SKM-1 (cell line): ENCODE data around the gene LRTM2.

Experiments
- DNase-seq: peaks from one replicate; lab custom pipeline; 2025; ENCODE audit not compliant: unreplicated experiment; lab: John Stamatoyannopoulos, UW

LRTM2 gene

GRCh38 chr12:1864456-1864855, 44.1 kb downstream of the LRTM2 start:
- DNase-seq: no peak

DNA sequence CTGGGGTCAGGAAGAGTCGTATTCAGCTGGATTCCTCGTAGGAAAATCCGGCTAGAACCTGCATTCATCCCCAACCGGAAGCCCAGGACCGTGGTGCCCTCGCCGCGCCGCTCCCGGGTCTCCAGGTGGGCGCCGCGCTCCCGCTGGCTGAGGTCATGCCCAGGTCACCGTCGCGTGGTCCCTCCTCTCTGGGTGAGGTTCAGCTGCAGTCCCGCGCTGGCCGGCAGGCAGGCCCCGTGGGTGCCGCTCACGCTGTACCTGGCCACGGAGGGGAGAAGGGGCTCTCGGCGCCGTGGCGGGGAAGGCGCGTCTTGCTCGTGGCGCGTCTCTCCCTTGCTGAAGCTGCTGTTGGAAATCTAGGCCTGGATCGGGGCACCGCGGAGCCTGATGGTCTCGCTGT, 44.5 kb downstream of the LRTM2 start:
- DNase-seq: no peak

DNA sequence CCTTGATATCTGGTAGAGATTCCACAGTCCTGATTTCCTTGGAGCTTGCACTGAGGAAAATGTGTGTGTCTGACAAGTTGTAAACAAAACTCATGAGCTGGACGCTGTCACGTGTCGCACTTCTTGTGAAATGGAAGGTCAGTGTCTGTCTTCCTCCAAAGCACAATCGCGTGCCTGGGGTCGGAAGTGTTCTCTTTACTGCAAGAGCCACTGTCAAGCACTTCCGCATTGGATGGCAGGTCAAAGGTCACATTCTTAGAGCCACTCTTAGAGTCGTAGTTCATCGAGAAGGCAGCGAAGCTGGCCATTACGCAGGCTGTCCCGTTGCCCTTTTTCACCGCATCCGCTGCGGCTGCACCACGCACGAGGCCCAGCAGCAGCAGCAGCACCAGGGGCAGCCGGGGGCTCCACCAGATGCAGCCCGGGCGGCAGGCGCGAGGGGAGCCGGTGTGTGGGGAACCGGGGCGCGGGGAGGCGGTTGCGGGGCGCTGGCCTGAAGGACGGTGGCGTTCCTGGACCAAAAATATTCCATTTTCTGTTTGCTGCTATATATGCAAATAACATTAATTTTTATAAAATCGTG, 45.0 kb downstream of the LRTM2 start:
- DNase-seq: no peak

- DNase-seq: no peak
Measured at GRCh38 chr12:1869145-1869544, 48.8 kb downstream of the LRTM2 start.

DNA sequence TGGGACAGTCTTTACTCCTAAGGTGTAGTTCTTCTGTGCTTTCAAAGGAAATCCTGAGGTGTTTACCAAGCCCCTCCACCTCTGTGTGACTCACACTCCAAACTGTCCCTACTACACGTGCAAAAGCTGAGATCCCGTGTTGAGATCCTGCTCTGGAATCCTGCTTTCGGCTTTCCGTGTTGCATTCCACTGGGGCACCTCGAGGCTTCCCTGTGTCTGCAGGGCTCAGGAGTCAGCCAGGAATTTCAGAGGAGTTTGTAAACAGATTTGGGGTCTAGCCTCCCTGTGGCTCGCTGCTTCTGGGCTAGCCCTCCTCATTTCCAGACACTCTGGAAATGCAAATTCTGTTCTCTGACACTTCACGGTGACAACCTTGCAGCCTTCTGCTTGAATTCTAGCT, 49.7 kb downstream of the LRTM2 start:
- no peak for DNase-seq

DNA sequence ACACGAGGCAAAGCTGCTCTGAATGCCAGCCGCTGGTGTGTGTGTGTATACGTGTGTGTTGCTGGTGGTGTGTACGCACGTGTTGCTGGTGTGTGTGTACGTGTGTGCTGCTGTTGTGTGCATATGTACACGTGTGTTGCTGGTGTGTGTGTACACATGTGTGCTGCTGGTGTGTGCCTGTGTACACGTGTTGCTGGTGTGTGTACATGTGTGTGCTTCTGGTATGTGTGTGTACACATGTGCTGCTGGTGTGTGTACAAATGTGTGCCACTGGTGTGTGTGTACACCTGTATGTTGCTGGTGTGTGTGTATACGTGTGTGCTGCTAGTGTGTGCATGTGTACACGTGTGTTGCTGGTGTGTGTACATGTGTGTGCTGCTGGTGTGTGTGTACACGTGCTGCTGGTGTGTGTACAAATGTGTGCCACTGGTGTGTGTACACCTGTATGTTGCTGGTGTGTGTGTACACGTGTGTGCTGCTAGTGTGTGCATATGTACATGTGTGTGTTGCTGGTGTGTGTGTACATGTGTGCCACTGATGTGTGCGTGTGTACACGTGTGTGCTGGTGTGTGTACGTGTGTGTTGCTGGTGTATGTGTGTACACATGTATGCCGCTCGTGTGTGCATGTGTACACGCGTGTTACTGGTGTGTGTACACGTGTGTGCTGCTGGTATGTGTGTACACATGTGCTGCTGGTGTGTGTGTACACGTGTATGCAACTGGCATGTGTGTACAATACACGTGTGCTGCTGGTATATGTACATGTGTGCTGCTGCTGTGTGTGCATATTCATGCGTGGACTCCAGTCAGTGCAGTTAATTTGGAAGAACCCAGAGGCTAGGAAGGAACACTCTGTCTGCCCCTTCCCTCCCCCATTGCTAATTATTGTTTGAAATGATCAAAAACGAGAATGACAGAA, 50.9 kb downstream of the LRTM2 start:
- no peak for DNase-seq

- no peak for DNase-seq
Measured at GRCh38 chr12:1872001-1872400, 51.6 kb downstream of the LRTM2 start.

DNA sequence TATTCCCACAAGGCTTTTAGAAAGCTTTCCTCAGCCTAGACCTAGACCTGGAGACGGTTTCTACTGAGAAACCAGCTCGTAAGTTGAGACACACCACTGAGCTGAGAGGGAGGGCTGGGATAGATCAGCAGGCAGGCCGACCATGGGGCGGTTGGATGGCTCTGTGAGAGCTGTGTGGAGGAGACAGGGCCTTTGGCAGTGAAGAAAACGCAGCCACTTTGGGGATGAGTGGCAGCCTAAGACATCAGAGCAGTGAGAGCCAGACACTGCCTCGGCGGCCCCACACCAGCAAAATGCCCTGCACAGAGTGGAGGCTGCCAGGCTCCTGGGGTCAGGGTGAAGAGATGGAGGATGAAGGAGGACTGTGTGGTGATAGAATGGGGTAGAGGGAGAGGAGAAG, 52.1 kb downstream of the LRTM2 start:
- no peak for DNase-seq

GRCh38 chr12:1873531-1874510, 53.5 kb downstream of the LRTM2 start:
- DNase-seq: no peak

DNA sequence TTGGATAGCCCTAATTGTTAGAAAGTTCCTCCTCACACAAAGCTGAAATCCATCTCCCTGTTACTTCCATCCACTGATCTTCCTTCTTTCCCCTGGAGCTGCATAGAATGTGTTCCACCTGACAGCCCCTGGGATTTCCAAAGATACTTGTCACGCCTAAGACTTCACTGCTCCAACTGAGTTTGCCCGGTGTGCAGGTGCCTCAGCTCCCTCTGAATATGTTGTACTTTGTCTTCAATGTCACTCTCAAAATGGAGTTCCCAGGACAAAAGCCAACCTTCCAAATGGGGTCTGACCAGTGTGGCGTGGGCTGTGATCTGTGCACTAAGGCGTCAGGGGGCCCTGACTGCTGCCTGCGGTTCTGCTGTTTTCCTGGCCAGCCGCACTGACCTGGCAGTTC, 55.2 kb downstream of the LRTM2 start:
- no peak for DNase-seq

DNA sequence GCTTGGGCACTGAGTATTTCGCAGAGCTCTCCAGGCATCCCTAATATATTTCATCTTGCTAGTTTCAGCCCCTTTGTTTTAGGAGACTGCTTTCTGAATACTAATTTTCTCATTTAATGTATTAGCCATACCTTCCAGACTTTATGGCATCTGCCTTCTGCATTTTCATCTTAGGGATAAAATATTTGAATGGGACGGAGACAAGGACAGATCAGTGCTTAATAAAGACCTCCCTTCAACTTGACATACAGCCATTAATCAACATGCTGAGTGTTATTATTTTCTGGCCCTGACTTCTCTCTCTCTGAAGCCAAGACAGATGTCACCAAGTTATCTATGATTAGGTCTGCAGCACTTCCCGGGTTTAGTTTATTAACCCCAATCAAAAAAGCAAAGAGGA, 55.7 kb downstream of the LRTM2 start:
- DNase-seq: no peak

DNA sequence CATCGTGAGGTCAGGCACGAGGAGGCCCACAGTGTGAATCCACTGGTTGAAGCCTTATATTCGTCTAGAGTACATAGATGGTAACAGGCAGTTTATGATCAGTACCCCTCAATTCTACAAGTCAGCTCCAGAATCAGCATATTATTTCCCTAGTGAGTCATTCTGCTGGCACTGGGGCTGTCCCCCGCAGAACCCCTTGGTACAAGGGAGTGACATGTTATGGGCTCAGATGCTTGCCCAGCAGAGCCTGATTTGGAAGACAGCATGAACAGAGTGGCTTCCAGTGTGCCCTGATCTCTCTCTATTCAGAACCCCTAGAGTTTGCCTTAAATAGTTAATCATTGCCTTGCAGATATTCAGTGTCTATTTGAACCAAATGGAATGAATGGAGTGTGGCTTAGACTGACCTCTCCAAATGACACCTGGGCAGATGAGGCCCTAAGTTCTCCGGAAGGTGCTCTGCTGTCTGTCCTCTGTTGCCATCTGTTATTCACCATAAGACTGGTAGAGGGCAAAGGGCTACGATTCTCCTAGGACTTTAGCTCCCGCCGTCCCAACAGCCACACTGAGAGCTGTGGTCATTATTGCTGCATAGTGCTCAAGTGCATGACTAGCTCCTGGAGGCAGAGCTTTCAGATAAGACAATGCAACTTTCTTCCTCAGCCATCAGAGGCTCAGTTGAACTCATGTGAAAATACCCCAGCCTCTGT, 57.0 kb downstream of the LRTM2 start:
- no peak for DNase-seq

- DNase-seq: no peak
Measured at GRCh38 chr12:1878214-1878613, 57.8 kb downstream of the LRTM2 start.

GRCh38 chr12:1878695-1879094, 58.3 kb downstream of the LRTM2 start:
- DNase-seq: no peak

GRCh38 chr12:1879633-1880032, 59.3 kb downstream of the LRTM2 start:
- DNase-seq: no peak

- DNase-seq: no peak
Measured at GRCh38 chr12:1880153-1880845, 59.9 kb downstream of the LRTM2 start.

GRCh38 chr12:1880876-1881275, 60.5 kb downstream of the LRTM2 start:
- no peak for DNase-seq

- DNase-seq: no peak
Measured at GRCh38 chr12:1881301-1881700, 60.9 kb downstream of the LRTM2 start.

- DNase-seq: no peak
Measured at GRCh38 chr12:1881936-1882335, 61.6 kb downstream of the LRTM2 start.

DNA sequence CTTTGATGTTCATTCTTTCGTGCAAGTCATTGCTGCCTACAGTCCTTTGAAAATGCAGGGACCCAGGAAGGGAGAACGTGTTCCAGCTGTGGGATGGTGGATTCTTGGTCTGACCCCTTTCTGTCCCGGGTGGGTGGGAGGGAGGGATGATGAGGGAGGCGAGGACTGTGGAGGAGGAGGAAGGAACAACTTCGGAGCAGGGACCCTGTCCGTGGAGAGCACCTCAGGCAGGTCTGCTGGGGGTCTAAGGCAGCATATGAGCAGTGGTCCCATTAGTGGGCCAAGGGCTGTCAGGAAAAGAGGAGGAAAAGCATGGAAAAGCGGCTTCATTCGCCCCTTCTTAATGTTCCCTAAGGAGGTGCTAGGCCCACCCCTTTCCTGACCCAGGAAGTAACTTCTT, 62.0 kb downstream of the LRTM2 start:
- no peak for DNase-seq
